ENCODE results near the gene PACRG. TPM values are rescaled to one million over a fixed set of nuclear protein-coding genes. Genes with fewer than 3 reads are reported as not detected.
A peak's percentile ranks its signal among the peaks of the same experiment; 100 is the strongest.

The PACRG gene
- polyA plus RNA-seq, 1 donor: 20.2 TPM

DNA sequence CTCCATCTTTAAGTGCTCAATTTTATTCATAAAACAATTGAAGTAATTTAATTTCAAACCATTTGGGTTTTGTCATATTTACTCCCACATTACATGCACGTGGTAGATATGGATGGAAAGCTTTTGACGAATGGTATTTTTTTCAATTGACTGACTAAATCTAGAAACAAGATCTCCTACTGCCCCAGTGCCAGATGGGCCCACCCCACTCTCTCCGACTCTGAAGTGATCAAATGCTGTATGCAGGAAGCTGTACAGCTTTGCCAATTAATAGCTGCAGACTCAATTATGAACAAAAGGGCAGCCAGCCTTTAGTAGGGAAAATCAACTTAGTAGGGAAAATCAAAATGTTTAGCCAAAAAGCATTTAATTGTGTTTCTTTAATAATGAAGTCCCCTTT lies 46.2 kb downstream of the PACRG start:
- no peak for DNase-seq

GRCh38 chr6:162777091-162777490 lies 49.3 kb downstream of the PACRG start:
- DNase-seq: no peak

GRCh38 chr6:162778603-162779002 lies 50.8 kb downstream of the PACRG start:
- DNase-seq: no peak

DNA sequence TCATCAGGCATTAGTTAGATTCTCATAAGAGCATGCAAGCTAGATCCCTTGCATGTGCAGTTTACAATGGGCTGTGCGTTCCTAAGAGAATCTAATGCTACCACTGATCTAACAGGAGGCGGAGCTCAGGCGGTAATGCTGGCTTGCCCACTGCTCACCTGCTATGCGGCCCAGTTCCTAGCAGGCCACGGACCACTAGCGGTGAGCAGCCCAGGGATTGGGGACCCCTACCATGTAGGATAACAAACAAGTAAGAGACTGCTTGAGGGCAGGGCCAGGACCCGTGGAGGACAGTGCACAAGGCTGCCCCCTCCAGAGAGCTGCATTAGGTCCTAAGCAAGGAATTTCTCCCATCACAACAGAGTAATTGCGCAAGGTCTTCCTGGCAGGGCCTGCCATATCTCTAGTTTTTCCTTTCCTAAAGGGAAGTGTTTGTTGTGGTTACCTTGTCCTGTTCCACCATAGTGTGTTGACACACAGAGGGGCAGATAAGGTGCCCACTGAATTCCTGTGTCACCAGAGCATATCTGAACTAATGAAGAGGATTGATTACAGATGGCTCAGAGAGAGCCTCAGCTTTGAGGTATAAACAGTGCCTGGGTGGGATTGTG lies 58.0 kb downstream of the PACRG start:
- DNase-seq: no peak

GRCh38 chr6:162798546-162799266 lies 70.9 kb downstream of the PACRG start:
- DNase-seq: no peak

DNA sequence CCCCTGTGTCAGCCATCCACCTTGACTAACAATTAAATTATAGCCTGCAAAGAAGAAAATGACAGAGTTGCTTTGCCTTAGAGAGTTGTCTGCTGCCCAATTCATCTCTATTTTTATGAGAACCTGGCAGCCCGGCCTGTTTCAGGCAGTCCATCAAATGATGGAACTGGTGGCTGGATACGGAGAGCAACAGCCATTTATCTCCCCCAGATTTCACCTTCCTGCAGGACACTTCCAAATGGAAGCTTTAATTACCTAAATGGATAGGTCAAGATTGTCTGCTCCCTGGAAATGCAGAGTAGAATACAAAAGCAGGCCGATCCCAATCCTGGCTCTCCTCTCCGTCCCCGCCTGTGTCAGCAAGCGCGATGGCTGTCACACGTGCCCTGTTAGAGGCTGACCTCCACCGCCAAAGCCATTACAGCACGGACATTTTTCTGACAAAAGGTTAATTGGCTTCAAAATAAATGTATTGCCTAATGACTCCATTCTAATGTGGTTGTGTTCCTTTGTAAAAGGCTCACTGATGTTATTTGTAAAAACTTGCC lies 86.7 kb downstream of the PACRG start:
- no peak for DNase-seq

- no peak for DNase-seq
These were observed 89.4 kb downstream of the PACRG start for GRCh38 chr6:162817196-162817595.

GRCh38 chr6:162819284-162819683 lies 91.5 kb downstream of the PACRG start:
- no peak for DNase-seq

GRCh38 chr6:162821102-162821501 lies 93.3 kb downstream of the PACRG start:
- no peak for DNase-seq

- DNase-seq: no peak
These were observed 97.8 kb downstream of the PACRG start for GRCh38 chr6:162825597-162825996.

- DNase-seq: no peak
These were observed 101.4 kb downstream of the PACRG start for GRCh38 chr6:162829013-162829742.

- DNase-seq: no peak
These were observed 106.0 kb downstream of the PACRG start for GRCh38 chr6:162833776-162834175.

DNA sequence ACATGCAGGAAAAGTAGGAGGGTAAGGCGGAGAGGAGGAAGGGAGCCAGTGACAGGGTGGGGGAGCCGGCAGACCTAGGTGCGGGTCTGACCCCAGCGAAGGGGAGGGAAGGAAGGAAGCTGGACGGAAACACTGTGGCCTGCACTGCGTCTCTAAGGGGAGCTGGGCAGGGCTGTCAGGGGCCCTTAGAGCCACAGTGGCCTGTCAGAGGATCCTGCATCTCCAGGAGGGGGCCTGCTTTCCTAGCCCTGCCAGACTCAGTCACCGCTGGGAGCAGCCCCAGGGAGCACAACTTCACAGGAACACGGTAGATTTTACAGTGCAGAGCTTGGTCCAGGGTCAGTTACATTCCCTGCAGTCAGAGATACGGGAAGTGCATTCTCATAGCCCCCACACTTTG lies 118.2 kb downstream of the PACRG start:
- DNase-seq: no peak

GRCh38 chr6:162846723-162847122 lies 118.9 kb downstream of the PACRG start:
- DNase-seq: no peak

- no peak for DNase-seq
These were observed 121.5 kb downstream of the PACRG start for GRCh38 chr6:162849269-162849668.

- DNase-seq: no peak
These were observed 124.4 kb downstream of the PACRG start for GRCh38 chr6:162852192-162852591.

DNA sequence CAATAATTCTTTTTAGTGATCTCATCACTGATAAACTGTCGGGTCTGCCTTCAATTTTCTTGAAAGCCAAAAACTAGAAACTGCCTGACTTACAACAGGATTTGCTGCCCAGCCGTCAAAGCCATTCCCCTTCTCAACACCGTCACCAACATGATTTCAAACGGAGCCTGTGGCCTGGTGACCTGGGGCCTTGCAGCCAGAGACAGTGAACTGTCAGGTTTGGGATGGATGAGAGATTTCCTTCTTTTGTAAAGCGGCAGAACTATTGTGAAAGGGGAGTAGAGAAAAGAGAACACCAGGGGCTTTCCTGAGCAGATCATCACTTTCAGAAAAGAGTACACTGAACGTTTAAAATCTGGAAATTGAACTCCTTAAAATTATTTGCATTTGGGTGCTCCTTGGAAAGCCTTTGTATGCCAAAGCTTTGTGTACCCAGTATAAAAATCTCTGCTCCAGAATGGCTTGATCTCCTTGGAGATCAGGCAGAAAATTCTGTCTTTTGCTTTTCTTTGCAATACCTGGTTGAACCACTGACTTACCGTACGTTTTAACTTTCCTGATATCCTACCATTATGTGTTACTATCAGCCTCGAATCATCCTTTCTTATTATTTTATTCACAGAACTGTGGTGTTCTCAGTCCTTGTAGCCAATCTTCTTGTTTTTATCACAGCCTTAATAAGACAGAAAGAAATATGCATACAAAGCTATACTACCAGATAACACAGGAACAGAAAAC lies 125.2 kb downstream of the PACRG start:
- DNase-seq: no peak

GRCh38 chr6:162854228-162854627 lies 126.5 kb downstream of the PACRG start:
- no peak for DNase-seq

- DNase-seq: peak; percentile 22
These were observed 127.0 kb downstream of the PACRG start for GRCh38 chr6:162854734-162855191.

GRCh38 chr6:162856885-162857284 lies 129.1 kb downstream of the PACRG start:
- DNase-seq: peak; percentile 86

DNA sequence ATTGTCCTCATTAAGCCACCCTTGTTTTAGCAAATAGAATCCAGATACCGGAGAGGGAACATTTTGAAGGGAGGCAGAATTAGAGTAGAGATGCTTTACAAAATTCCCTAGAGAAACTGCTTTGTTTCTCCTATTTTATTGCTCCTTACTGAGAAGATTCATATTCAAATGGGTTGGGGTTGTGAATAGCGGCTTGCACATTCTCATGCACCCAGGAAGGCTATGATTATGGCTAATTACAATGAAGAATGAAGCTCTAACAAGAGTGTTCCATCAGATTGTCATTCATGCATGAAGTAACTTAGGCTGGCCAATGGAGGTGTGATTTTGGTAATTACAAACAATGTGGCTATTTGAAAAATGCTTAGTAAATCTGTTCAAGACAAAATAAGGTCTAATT lies 129.6 kb downstream of the PACRG start:
- no peak for DNase-seq

- no peak for DNase-seq
These were observed 134.7 kb downstream of the PACRG start for GRCh38 chr6:162862462-162862861.

Data from left kidney (tissue), 2 donors.